ENCODE data around the gene CD7.

GRCh38 chr17:82330322-82331239 is 13.2 kb upstream of the CD7 start:
- TF ChIP-seq NR3C1 (CRISPR knock-in tag; conservative IDR thresholded peaks at IDR 0.05; ENCODE audit: low read depth) (no peak), CTCF (IDR thresholded peaks at IDR 0.05) (no peak)

Measured in WTC11 (cell line).